Endothelial cell of umbilical vein (primary cell): ENCODE measurements around the gene CIP2A. TPM values are rescaled to one million over a fixed set of nuclear protein-coding genes. Genes with fewer than 3 reads are reported as not detected.

Experiments used
- BruUV-seq: library from RNA; stranded (reverse); fragments of 400-500 nt; replicated peaks from 2 replicates; lab custom pipeline; 2021; lab: Mats Ljungman, UMichigan
- CTCF ChIA-PET: fragments of 300-600, 350-600 bp; sonication (Branson Sonifier 250); formaldehyde crosslinking; loops from one replicate; lab custom pipeline; 2021; ENCODE audit warnings: antibody characterized with exemption, inconsistent platforms; lab: Charles Lee
- POLR2A ChIA-PET: fragments of 300-600, 350-600 bp; sonication (Branson Sonifier 250); formaldehyde crosslinking; loops from one replicate; lab custom pipeline; 2021; ENCODE audit warnings: antibody characterized with exemption, inconsistent platforms; lab: Charles Lee
- DNase-seq: peaks from one replicate; pipeline ENCODE4 v3.0.0-alpha.2; 2011; ENCODE audit warnings: low read depth, low spot score
- FAIRE-seq: peaks from 2 replicates; lab custom pipeline; 2011; peaks lifted over from hg19 to GRCh38; lab: Jason Lieb, UNC
- H2AFZ ChIP-seq: 2 replicates; pipeline ENCODE4 v1.6.0; 2012; ENCODE audit warnings: low read depth, low read length, control low read depth, inconsistent platforms
- H3K27ac ChIP-seq: 2 replicates; pipeline ENCODE4 v1.5.1; 2011; ENCODE audit warnings: low read depth, mild to moderate bottlenecking, control low read depth, low read length, moderate library complexity; ENCODE audit not compliant: insufficient read depth
- H3K27me3 ChIP-seq, 2 experiments: 2 replicates each; pipeline versions ENCODE4 v1.6.0 to v1.6.1; 2011; ENCODE audit warnings: low read length in 2 of 2, mixed read lengths in 1 of 2; ENCODE audit not compliant: control insufficient read depth in 2 of 2, insufficient read depth in 2 of 2
- H3K36me3 ChIP-seq, 2 experiments: 2 replicates in 1 of 2; 3 replicates in 1 of 2; pipeline ENCODE4 v1.5.1; 2011; ENCODE audit warnings: low read length in 2 of 2, mild to moderate bottlenecking in 1 of 2, moderate library complexity in 1 of 2; ENCODE audit not compliant: control insufficient read depth in 2 of 2, insufficient read depth in 2 of 2; ENCODE audit errors: extremely low read depth in 1 of 2
- H3K4me1 ChIP-seq: 3 replicates; pipeline ENCODE4 v1.5.1; 2011; ENCODE audit warnings: mild to moderate bottlenecking, low read length; ENCODE audit not compliant: control insufficient read depth, insufficient read depth; ENCODE audit errors: extremely low read depth
- H3K4me2 ChIP-seq: 2 replicates; pipeline ENCODE4 v1.6.1; 2011; ENCODE audit warnings: low read length, control low read depth, mixed read lengths; ENCODE audit not compliant: insufficient read depth
- H3K4me3 ChIP-seq, 3 experiments: fragments of 200-600 bp in 1 of 3; sonication (generic), shearing (Covaris generic) in 1 of 3; replicated peaks in 1 of 3; 2 replicates each; pipeline ENCODE4 v1.5.1; 2011 to 2016; ENCODE audit warnings: control low read depth in 3 of 3, low read length in 3 of 3, mild to moderate bottlenecking in 2 of 3, inconsistent platforms in 1 of 3, low read depth in 1 of 3, moderate library complexity in 1 of 3; ENCODE audit not compliant: insufficient read depth in 1 of 3
- H3K79me2 ChIP-seq: 2 replicates; pipeline ENCODE4 v1.6.0; 2012; ENCODE audit warnings: low read length, inconsistent platforms; ENCODE audit not compliant: control insufficient read depth, insufficient read depth
- H3K9ac ChIP-seq: replicated peaks from 2 replicates; pipeline ENCODE3; 2011; ENCODE audit warnings: low read length, control low read depth; ENCODE audit not compliant: insufficient read depth; ENCODE audit errors: extremely low read depth
- H3K9me1 ChIP-seq: replicated peaks from 3 replicates; pipeline ENCODE4 v1.6.0; 2011; ENCODE audit warnings: mild to moderate bottlenecking, low read length; ENCODE audit not compliant: control insufficient read depth, insufficient read depth; ENCODE audit errors: extremely low read depth
- H3K9me3 ChIP-seq: replicated peaks from 2 replicates; pipeline ENCODE4 v1.5.1; 2012; ENCODE audit warnings: low read length, inconsistent platforms; ENCODE audit not compliant: control insufficient read depth, insufficient read depth
- H4K20me1 ChIP-seq: replicated peaks from 2 replicates; pipeline ENCODE3; 2011; ENCODE audit warnings: mild to moderate bottlenecking, low read length; ENCODE audit not compliant: control insufficient read depth, insufficient read depth; ENCODE audit errors: extremely low read depth
- CTCF ChIP-seq, 2 donors: IDR thresholded peaks; 1 replicate in 1 of 2; 2 replicates in 1 of 2; pipeline ENCODE4 v1.5.1; 2011; ENCODE audit warnings: low read length in 2 of 2, mild to moderate bottlenecking in 2 of 2, moderate library complexity in 2 of 2, control low read depth in 1 of 2, inconsistent platforms in 1 of 2, low read depth in 1 of 2; ENCODE audit not compliant: insufficient read depth in 1 of 2; ENCODE audit errors: extremely low read depth in 1 of 2
- EZH2 ChIP-seq: IDR thresholded peaks from 2 replicates; pipeline ENCODE4 v1.6.1; 2012; ENCODE audit warnings: borderline replicate concordance, low read depth, mild to moderate bottlenecking, moderate library complexity, low read length, inconsistent platforms; ENCODE audit not compliant: severe bottlenecking
- FOS ChIP-seq: IDR thresholded peaks from 2 replicates; pipeline ENCODE4 v1.6.1; 2011; ENCODE audit warnings: mild to moderate bottlenecking, low read length, moderate library complexity, borderline replicate concordance; ENCODE audit not compliant: insufficient read depth
- GATA2 ChIP-seq: IDR thresholded peaks from 2 replicates; pipeline ENCODE4 v1.7.0; 2011; ENCODE audit warnings: low read depth, mild to moderate bottlenecking, moderate library complexity, mixed read lengths, low read length; ENCODE audit not compliant: insufficient read length, insufficient read depth
- JUN ChIP-seq: IDR thresholded peaks from 2 replicates; pipeline ENCODE4 v1.6.1; 2011; ENCODE audit warnings: borderline replicate concordance, low read depth; ENCODE audit not compliant: insufficient read length, insufficient read depth
- MAX ChIP-seq: IDR thresholded peaks from 2 replicates; pipeline ENCODE4 v1.6.1; 2011; ENCODE audit not compliant: insufficient read depth, insufficient read length
- POLR2A ChIP-seq: IDR thresholded peaks from 2 replicates; pipeline ENCODE4 v1.6.1; 2012; ENCODE audit warnings: low read depth, mild to moderate bottlenecking, control low read depth, low read length
- POLR2AphosphoS5 ChIP-seq: IDR thresholded peaks from 2 replicates; pipeline ENCODE4 v1.6.1; 2012; ENCODE audit warnings: low read depth, mild to moderate bottlenecking, control low read depth, low read length, moderate library complexity; ENCODE audit not compliant: insufficient read depth
- dilution Hi-C: fragments of 300-500 bp; cut with MboI; formaldehyde crosslinking; loops from one replicate; pipeline ENCODE4 v1.15.0; 2019; ENCODE audit warnings: low sequenced_read_pairs; ENCODE audit not compliant: extremely low pct_ligation_motif_present
- intact Hi-C: fragments of 100-400 bp; cut with micrococcal nuclease; formaldehyde crosslinking; loops from one replicate; pipeline ENCODE4 v1.10.0; 2022
- polyA plus RNA-seq, 4 experiments: library from polyadenylated mRNA; depleted of rRNA in 3 of 4; stranded (reverse) in 3 of 4; unstranded in 1 of 4; fragments of >200 nt; gene quantifications; 2 replicates each; pipeline versions ENCODE4 v1.2.1 to v1.2.3, GENCODE V29; 2011 to 2012; ENCODE audit warnings: missing spikeins in 1 of 4
- total RNA-seq: library from RNA; stranded (reverse); gene quantifications from 2 replicates; pipeline ENCODE4 v1.2.3, GENCODE V29; 2021

CIP2A gene
- total and polyA plus RNA-seq, 2 donors (not counting 3 experiments of a cell fraction or from before 2014, with no cell fraction given) = 9.4 to 33.7 TPM

- Histone ChIP-seq H3K4me1 (no peaks in the 10 kb centered on the region), H3K9me3 (no peaks in the 10 kb centered on the region), H2AFZ (no peak overlapping the region), H3K9ac (no peak overlapping the region), H3K27me3 (peaks cover 2% of the 10 kb centered on the region in 2 experiments), H3K79me2 (no peaks in the 10 kb centered on the region), H3K4me3 (no peak overlapping the region), H3K27ac (no peak overlapping the region), H4K20me1 (no peaks in the 10 kb centered on the region), H3K36me3 (no peaks in the 10 kb centered on the region), H3K9me1 (no peaks in the 10 kb centered on the region), H3K4me2 (no peak overlapping the region)
- intact Hi-C loops (no loop called here), dilution Hi-C loops (no loop called here)
- TF ChIP-seq CTCF (IDR thresholded peaks at IDR 0.05; ENCODE audit: extremely low read depth in 1 of 2, insufficient read depth in 1 of 2, low read depth in 1 of 2, low read length in 2 of 2) = no peak
- TF ChIP-seq POLR2AphosphoS5 = no peak
- no peak for TF ChIP-seq POLR2A
- no peak for TF ChIP-seq JUN
- TF ChIP-seq MAX = no peak
- TF ChIP-seq EZH2 = no peak
- TF ChIP-seq FOS = no peak
- TF ChIP-seq GATA2 = no peak
- BruUV-seq = no TSS peak
- DNase-seq (no peak), FAIRE-seq (no peak)
- POLR2A ChIA-PET = no interaction called here
- CTCF ChIA-PET = interaction anchor here (0.9 to 1.5 kb wide), 3 partner anchors 11 to 30 kb away, joined by 3 to 4 read pairs (median 4); no protein-coding TSS in a partner anchor
Observed at GRCh38 chr3:108507902-108508301, 81.3 kb downstream of the CIP2A start.
